IPS DF 4.7 (cell line): Measurements from ENCODE around the gene ULK2.
A peak's percentile ranks its signal among the peaks of the same experiment; 100 is the strongest.
"Not testable (repeated sequence)": the region's sequence is repeated elsewhere in the genome, so short reads cannot be mapped to it uniquely, and the experiment has no call there.

ENCODE experiments used
- DNase-seq: peaks from one replicate; pipeline ENCODE4 v3.0.0-alpha.2; 2013; ENCODE audit warnings: low spot score; ENCODE audit errors: extremely low read depth

Gene ULK2

GRCh38 chr17:19867079-19867328 lies 732 bp downstream of the ULK2 start:
- peak; percentile 14 for DNase-seq

DNA sequence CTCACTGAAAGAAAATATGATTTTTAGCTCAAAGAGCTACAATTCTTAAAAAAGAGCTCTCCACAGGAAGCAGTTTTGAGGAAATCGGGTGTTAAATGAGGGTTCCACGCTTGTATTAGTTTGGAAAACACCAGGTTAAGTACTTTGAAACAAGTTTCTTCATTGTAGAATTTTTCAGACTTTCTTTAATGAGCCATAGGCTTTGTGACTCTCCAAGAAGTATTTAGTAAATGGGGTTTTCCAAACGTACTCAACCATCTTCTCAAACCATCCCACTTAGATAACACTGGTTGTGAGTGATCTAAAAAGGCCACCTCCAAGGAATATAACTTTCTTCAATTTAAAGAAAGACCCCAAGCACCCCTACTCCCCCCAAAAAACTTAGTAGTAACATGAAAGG lies 2.7 kb downstream of the ULK2 start:
- no peak for DNase-seq

- DNase-seq = not testable (repeated sequence)
Measured at GRCh38 chr17:19860647-19861177, 7.0 kb downstream of the ULK2 start.

- no peak for DNase-seq
Measured at GRCh38 chr17:19857640-19858039, 10.1 kb downstream of the ULK2 start.

DNA sequence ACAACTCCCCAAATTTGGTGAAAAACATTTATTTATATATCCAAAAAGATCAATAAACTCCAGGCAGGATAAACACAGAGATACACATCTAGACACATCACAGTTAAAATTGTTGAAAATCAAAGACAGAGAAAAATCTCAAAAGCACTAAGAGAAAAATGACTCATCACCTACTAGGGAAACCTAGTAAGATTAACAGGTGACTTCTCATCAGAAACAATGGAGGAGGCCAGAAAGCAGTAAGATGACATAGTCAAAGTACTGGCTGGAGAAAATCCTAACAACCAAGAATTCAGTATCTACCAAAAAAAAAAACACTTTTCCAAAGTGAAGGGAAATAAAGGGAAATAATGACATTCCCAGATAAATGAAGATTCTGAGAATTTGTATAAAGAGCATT lies 33.8 kb downstream of the ULK2 start:
- no peak for DNase-seq

DNA sequence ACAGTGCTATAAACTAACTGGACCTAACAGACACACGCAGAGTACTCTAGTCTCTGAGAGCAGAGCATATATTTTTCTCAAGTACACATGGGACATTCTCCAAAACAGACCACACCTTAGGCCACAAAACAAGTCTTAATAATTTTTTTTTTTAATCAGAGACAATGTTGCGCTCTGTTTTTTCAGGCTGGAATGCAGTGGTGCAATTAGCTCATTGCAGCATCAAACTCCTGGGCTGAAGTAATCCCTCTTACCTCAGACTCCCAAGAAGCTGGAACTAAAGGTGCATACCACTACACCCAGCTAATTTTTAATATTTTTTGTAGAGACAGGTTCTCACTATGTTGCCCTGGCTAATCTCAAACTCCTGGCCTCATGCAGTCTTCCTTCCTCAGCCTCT lies 37.7 kb downstream of the ULK2 start:
- DNase-seq = no peak

DNA sequence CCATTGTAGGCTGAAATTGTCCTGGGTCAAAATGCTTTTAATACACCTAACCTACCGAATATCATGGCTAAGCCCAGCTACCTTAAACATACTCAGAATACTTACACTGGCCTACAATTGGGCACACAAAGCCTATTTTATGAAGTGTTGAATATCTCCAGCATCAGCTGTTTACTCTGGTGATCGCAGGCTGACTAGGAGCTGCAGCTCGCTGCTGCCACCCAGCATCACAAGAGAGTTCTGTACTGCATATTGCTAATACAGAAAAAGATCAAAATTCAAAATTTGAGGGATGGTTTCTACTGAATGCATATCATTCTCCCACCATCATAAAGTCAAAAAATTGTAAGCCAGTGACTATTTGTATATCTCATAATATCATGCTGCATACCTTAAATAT lies 55.3 kb downstream of the ULK2 start:
- no peak for DNase-seq

DNA sequence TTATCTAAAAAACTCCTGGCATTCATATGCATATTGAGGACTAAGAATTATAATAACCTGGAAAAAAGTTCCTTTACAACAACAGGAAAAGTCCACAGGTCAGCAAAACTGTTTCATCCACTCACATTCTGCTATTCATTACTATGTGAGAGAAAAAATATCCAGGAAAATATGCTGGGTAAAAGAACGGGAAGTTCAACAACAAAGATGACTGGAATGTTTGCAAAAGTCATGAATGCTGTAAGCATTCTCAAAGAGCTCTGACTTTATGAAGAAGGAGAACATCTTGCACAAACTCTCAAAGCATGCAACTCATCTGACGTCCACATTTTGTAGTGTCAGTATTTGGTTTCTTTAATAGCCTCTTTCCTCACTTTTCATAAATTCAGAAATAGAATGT lies 62.7 kb downstream of the ULK2 start:
- no peak for DNase-seq

- DNase-seq = no peak
Measured at GRCh38 chr17:19800571-19800970, 67.2 kb downstream of the ULK2 start.

- no peak for DNase-seq
Measured at GRCh38 chr17:19799796-19800195, 67.9 kb downstream of the ULK2 start.

DNA sequence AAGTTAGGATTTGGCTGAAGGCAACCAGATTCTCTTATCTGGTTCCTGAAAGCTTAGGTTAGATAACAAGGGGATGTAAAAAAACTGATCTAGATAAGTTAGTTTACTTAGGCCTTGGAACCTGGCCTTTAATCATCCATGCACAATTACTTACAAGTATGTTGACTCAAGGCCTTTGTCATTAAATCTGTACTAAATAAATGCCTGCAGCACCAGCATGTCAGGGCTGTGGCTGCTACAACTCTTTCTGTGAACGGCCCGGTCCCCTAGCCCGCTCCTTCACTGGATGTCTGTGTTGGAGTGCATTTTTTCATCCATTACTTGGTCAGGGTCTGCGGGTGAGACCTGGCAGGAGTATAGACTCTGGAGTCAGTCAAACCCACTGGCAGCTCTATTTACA lies 71.3 kb downstream of the ULK2 start:
- DNase-seq = no peak

DNA sequence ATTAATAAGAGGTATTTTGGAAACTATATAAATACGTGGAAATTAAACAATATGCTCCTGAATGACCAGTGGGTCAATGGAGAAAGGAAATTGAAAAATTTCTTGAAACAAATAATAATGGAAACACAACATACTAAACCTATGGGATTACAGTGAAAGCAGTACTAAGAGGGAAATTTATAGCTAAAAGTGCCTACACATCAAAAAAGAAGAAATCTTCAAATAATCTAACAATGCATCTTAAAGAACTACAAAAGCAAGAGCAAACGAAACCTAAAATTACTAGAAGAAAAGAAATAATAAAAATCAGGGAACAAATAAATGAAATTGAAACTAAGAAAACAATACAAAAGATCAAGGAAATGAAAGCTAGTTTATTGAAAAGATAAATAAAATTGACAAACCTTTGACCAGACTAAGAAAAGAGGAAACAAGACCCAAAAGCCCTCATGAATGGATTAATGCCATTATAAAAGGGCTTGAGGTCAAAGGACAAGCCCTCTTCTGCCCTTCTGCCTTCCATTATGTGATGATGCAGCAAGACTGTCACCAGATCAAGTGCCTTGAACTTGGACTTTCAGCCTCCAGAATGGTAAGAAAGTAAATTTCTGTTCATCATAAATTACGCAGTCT lies 75.7 kb downstream of the ULK2 start:
- no peak for DNase-seq

- no peak for DNase-seq
Measured at GRCh38 chr17:19787733-19788357, 79.9 kb downstream of the ULK2 start.

GRCh38 chr17:19785854-19786253 lies 81.9 kb downstream of the ULK2 start:
- no peak for DNase-seq

- no peak for DNase-seq
Measured at GRCh38 chr17:19781488-19782458, 86.0 kb downstream of the ULK2 start.

DNA sequence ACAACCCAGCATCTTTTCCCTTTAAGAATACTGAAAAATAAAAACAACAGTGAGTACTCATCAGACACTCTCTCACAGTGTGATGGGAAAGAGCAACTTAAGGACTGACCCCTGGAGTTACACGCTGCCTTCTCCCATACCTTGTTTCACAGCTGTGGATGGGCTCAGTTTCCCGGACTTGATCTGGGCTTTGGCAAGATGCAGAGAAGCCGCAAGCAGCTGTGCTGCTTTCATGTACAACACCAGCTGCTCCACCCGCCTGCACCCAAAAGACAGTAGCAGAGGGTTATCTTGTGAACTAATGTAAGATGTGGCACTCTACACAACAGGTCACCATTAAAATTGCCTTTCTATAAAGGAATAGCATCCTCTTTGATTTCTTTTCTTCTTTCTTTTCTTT lies 86.9 kb downstream of the ULK2 start:
- DNase-seq = no peak

DNA sequence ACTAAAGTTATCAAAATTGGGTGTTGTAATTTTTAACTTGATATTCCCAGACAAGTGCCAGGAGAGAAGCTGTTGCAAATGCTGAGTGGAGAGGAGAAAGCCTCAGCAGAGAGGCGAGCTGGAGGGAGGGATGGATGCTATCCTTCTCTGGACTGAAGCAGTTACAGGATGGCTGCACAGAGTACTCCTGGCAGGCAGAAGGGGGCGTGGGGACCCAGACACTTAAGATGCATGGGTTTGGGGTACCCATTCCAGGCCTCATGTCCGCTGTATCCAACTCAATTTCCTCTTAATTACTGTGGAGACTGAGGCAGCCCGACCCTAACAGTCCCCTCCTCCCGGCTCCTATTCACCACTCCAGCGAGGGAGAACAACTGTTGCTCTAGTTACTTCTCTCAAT lies 94.2 kb downstream of the ULK2 start:
- no peak for DNase-seq

DNA sequence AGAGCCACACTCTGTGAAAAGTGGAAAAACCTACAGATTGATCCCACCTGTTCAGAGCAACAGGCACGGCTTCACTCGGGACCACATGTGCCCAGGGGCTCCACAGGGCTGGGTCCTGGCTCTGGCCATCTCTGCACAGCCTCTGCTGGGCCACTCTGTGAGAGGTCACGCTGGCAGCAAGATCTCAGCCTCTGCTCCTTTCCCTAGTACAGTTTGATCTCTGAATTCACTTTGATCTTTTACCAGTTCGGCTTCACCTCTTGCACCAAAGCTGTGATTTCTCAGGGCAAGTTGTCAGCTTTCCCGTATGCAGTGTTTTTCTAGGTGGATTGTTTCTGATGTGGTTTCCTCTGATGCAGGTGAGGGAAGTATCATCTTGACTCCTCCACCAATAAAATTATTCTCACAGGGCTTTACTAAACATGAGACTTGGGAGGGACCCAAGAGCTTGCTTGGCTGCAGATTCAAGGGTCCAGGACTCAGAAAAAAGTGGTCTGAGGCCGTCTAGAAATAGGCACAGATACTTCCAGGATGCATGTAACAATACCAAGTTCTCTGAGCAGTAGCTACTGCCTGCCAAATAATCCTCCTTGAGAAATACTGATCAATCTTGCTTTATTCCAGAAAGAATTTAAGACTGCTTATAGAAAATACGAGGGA lies 95.6 kb downstream of the ULK2 start:
- DNase-seq = no peak

DNA sequence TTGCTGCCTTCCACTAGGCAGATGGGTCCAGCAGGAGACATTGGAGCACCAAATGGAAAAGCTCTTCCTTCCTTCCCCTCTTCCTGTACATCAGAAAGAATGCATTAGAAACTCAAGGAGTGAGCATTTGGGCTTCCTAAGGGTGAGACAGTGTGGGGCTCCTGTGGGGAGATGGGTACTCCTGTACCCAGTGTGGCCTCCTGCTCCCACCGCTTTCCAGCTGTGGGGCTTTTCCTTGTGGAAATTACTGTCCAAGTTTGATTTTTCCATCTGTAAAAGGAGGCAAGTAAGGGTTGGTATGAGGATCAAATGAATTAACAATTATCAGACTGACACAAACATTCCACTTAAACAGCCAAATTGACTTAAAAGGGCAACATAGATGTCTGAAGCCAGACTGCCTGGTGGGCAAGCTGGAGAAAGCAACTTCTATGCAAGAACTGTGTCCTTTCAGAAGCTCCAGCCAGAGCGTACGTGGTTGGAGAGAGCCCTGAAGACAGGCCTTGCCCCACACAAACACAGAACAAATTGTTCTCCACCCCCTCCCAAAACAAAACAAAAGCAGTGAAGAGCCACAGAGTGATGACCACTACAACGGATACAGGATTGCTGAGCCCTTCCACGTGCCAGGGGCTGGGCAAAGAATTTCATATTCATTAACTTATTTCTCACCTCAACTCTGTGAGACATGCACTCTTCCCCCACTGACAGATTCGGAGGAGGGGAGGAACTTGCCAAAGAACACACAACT lies 96.6 kb downstream of the ULK2 start:
- DNase-seq = no peak

DNA sequence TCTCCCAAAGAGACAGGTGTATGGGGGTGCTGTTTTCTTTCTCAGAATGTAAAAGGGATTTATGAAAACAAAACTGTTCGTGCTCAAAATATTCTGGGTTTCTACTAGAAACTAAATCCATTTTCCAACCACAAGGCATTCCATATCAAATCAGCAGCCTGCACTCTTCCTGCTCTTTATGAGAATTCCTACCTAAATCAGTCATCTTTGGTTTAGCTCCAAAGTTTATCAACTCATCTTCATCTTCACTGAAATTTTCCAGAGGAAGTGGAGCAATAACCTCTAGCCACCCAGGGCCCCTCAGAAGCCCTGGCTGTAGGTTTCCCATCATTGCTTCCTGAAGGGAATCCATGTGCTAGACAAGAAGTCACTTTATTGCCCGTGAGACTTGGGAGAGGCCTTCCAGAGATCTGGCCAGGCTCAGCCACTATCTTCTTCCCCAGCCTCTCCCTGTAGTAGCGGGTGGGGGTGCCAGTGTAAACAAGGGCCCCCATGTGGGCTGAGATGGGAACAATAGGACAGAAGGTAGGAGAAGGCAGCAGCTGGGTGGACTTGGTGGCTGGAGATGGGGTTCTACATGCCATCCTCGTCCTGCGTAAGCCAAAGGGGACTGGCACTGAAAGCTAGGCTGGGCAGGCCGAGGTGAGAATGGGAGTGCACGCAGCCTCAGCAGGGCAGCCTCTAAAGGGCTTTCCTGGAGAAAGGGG lies 97.6 kb downstream of the ULK2 start:
- DNase-seq = no peak
